ENCODE measurements around the gene DTX3.

DNA sequence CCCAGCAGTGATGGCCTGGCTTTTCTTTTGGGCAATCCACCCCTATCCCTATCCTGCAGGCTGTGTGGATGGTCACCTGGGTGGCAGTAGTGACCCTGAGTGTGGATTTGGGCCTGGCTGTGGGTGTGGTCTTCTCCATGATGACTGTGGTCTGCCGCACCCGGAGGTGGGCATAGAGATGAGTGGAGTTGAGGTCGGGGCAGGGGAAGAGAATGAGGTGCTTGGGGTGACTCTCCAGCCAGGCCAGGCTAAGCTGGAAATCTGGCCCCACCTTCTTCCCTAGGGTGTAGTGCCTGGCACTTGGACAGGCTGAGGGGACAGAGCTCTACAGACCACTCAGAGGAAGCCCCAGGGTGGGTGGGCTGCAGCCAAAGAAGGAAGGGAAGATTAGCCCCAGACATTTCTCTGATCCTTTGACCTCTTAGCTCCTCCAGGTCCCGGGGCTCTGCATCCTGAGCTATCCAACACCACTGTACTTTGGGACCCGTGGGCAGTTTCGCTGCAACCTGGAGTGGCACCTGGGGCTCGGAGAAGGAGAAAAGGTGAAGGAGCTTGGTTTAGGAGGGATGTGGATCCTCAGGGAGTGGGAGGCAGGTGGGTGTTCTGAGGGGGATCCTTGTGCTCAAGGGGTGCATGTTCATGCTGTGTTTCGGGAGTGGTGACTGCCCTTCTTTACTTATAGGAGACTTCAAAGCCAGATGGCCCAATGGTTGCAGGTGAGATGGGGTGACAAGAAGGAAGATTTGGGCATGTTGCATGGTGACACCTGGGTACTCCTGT lies 20.0 kb downstream of the DTX3 start:
- TF ChIP-seq, protein P1, sequence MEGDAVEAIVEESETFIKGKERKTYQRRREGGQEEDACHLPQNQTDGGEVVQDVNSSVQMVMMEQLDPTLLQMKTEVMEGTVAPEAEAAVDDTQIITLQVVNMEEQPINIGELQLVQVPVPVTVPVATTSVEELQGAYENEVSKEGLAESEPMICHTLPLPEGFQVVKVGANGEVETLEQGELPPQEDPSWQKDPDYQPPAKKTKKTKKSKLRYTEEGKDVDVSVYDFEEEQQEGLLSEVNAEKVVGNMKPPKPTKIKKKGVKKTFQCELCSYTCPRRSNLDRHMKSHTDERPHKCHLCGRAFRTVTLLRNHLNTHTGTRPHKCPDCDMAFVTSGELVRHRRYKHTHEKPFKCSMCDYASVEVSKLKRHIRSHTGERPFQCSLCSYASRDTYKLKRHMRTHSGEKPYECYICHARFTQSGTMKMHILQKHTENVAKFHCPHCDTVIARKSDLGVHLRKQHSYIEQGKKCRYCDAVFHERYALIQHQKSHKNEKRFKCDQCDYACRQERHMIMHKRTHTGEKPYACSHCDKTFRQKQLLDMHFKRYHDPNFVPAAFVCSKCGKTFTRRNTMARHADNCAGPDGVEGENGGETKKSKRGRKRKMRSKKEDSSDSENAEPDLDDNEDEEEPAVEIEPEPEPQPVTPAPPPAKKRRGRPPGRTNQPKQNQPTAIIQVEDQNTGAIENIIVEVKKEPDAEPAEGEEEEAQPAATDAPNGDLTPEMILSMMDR (IDR thresholded peaks at IDR 0.05) = no peak
- TF ChIP-seq POLR2A (IDR thresholded peaks at IDR 0.05) = no peak

Data from adrenal gland (tissue), 5 donors.